B cell (primary cell): ENCODE data around the gene ATCAY. TPM values are rescaled to one million over a fixed set of nuclear protein-coding genes. Genes with fewer than 3 reads are reported as not detected.

Experiments
- ATAC-seq: fragments of 200-7000 bp; cut with Tn5 transposase; one replicate; pipeline ENCODE4 v1.10.0; 2021; ENCODE audit warnings: low read depth, mild to moderate bottlenecking, moderate number of reproducible peaks, moderate library complexity
- CTCF ChIA-PET: fragments of 350-600 bp; sonication (Branson Sonifier 250); formaldehyde crosslinking; loops from one replicate; lab custom pipeline; 2021; ENCODE audit warnings: antibody characterized with exemption, inconsistent platforms; lab: Charles Lee
- POLR2A ChIA-PET: fragments of 350-600 bp; sonication (Branson Sonifier 250); formaldehyde crosslinking; loops from one replicate; lab custom pipeline; 2021; ENCODE audit warnings: antibody characterized with exemption; lab: Charles Lee
- DNase-seq: peaks from one replicate; pipeline ENCODE4 v3.0.0; 2013
- H2AFZ ChIP-seq: 2 replicates; pipeline ENCODE4 v1.6.1; 2012; ENCODE audit warnings: mild to moderate bottlenecking, low read depth, low read length; ENCODE audit not compliant: insufficient read depth, poor library complexity, severe bottlenecking
- H3K27ac ChIP-seq, 2 donors: 1 replicate in 1 of 2; 2 replicates in 1 of 2; pipeline ENCODE4 v1.5.1; 2012 to 2013; ENCODE audit warnings: low read length in 2 of 2, mild to moderate bottlenecking in 2 of 2, moderate library complexity in 1 of 2
- H3K27me3 ChIP-seq, 4 experiments: fragments of 200-600 bp in 1 of 4; sonication (generic) in 1 of 4; replicated peaks in 1 of 4; 1 replicate in 2 of 4; 2 replicates in 2 of 4; pipeline versions ENCODE4 v1.6.1 to v1.7.0; 2013 to 2016; ENCODE audit warnings: low read length in 3 of 4, mild to moderate bottlenecking in 2 of 4, mixed read lengths in 1 of 4, moderate library complexity in 1 of 4; ENCODE audit not compliant: insufficient read depth in 4 of 4, control insufficient read depth in 3 of 4; ENCODE audit errors: control extremely low read depth in 1 of 4
- H3K36me3 ChIP-seq, 2 experiments: replicated peaks in 1 of 2; 1 replicate in 1 of 2; 2 replicates in 1 of 2; pipeline versions ENCODE4 v1.6.1 to v1.7.1; 2013; ENCODE audit warnings: low read length in 1 of 2; ENCODE audit not compliant: insufficient read depth in 2 of 2, control insufficient read depth in 1 of 2; ENCODE audit errors: control extremely low read depth in 1 of 2, extremely low read depth in 1 of 2
- H3K4me1 ChIP-seq, 2 donors: fragments of 200-600 bp in 1 of 2; sonication (generic) in 1 of 2; 1 replicate in 1 of 2; 2 replicates in 1 of 2; pipeline versions ENCODE4 v1.5.1 to v1.6.1; 2013 to 2017; ENCODE audit warnings: low read length in 2 of 2; ENCODE audit not compliant: control insufficient read depth in 2 of 2, insufficient read depth in 2 of 2
- H3K4me2 ChIP-seq: replicated peaks from 2 replicates; pipeline ENCODE3; 2012; ENCODE audit warnings: mild to moderate bottlenecking, low read depth, low read length; ENCODE audit not compliant: poor library complexity, severe bottlenecking
- H3K4me3 ChIP-seq, 5 experiments: fragments of 200-600 bp in 1 of 5; sonication (generic) in 1 of 5; 1 replicate in 3 of 5; 2 replicates in 2 of 5; pipeline versions ENCODE4 v1.5.1 to v1.7.0; 2011 to 2016; ENCODE audit warnings: low read length in 4 of 5, mild to moderate bottlenecking in 4 of 5, low read depth in 2 of 5, control low read depth in 1 of 5, moderate library complexity in 1 of 5; ENCODE audit not compliant: insufficient read depth in 1 of 5; ENCODE audit errors: control extremely low read depth in 1 of 5, extremely low read depth in 1 of 5
- H3K79me2 ChIP-seq: fragments of 200-600 bp; sonication (generic); one replicate; pipeline ENCODE4 v1.6.0; 2016; ENCODE audit warnings: low read length; ENCODE audit not compliant: control insufficient read depth, insufficient read depth
- H3K9ac ChIP-seq: fragments of 200-600 bp; sonication (generic); 2 replicates; pipeline ENCODE4 v1.6.1; 2017; ENCODE audit warnings: mild to moderate bottlenecking, low read length, moderate library complexity
- H3K9me3 ChIP-seq, 3 donors: one replicate each; pipeline versions ENCODE4 v1.6.1 to v1.7.1; 2013; ENCODE audit warnings: low read length in 2 of 3; ENCODE audit not compliant: control insufficient read depth in 2 of 3, insufficient read depth in 1 of 3; ENCODE audit errors: control extremely low read depth in 1 of 3
- H4K20me1 ChIP-seq: 2 replicates; pipeline ENCODE4 v1.6.0; 2012; ENCODE audit warnings: mild to moderate bottlenecking, low read length; ENCODE audit not compliant: insufficient read depth, control insufficient read depth, poor library complexity, severe bottlenecking
- H3K27ac Mint-ChIP-seq: one replicate; pipeline ENCODE4 v1.8.0; 2021; ENCODE audit warnings: mixed read lengths
- H3K27me3 Mint-ChIP-seq: one replicate; pipeline ENCODE4 v1.8.0; 2021; ENCODE audit warnings: mixed read lengths
- H3K4me1 Mint-ChIP-seq: one replicate; pipeline ENCODE4 v1.8.0; 2021; ENCODE audit warnings: mixed read lengths
- H3K4me3 Mint-ChIP-seq: one replicate; pipeline ENCODE4 v1.8.0; 2021; ENCODE audit warnings: mixed read lengths
- H3K9me3 Mint-ChIP-seq: one replicate; pipeline ENCODE4 v1.8.0; 2022; ENCODE audit warnings: mixed read lengths; ENCODE audit not compliant: insufficient read depth
- CTCF ChIP-seq: fragments of 200-600 bp; IDR thresholded peaks from one replicate; pipeline ENCODE4 v1.8.0; 2022; ENCODE audit warnings: antibody characterized with exemption, mild to moderate bottlenecking
- EZH2 ChIP-seq: IDR thresholded peaks from 2 replicates; pipeline ENCODE4 v1.6.1; 2012; ENCODE audit warnings: borderline replicate concordance, low read depth, mild to moderate bottlenecking, moderate library complexity, low read length; ENCODE audit not compliant: insufficient read depth, poor library complexity, severe bottlenecking
- WGBS: methylation state at CpG from one replicate; pipeline ENCODE4 v1.1.5; 2013; ENCODE audit warnings: missing lambda C conversion rate; ENCODE audit not compliant: insufficient coverage; 5-methylcytosine and 5-hydroxymethylcytosine counted together
- intact Hi-C: fragments of 100-400 bp; cut with micrococcal nuclease; formaldehyde crosslinking; loops from one replicate; pipeline ENCODE4 v1.10.0; 2022
- polyA plus RNA-seq: library from polyadenylated mRNA; depleted of rRNA; stranded (reverse); fragments of >200 nt; gene quantifications from 2 replicates; pipeline ENCODE4 v1.2.3, GENCODE V29; 2012
- total RNA-seq, 2 donors: library from RNA; stranded (reverse); fragments of 120-200 nt in 1 of 2; gene quantifications; 1 replicate in 1 of 2; 2 replicates in 1 of 2; pipeline versions ENCODE4 v1.2.3 to v1.2.4, GENCODE V29; 2013 to 2022

The ATCAY gene
- total and polyA plus RNA-seq, 2 donors (not counting 1 experiment from before 2014, with no cell fraction given) = not detected

GRCh38 chr19:3868770-3869456, 11.6 kb upstream of the ATCAY start, which contains the start of gene ZFR2:
TSS of gene ZFR2 (minus strand) at chr19:3869038. CDS start at chr19:3869017, 21 bp downstream.
- no peak for ATAC-seq
- no peak within 1 kb of the TSS for H3K9ac ChIP-seq
- Mint-ChIP-seq H3K4me3 (peak within 1 kb of the TSS; percentile 26), H3K9me3 (no peaks in the 10 kb centered on the region), H3K4me1 (peaks cover 5% of the 10 kb centered on the region), H3K27me3 (peaks cover 44% of the 10 kb centered on the region), H3K27ac (no peak within 1 kb of the TSS)
- no peaks in the 10 kb centered on the region for H4K20me1 ChIP-seq
- DNase-seq = peak; percentile 41
- TF ChIP-seq EZH2 = no peak
- TF ChIP-seq CTCF = no peak
- 20% methylated on average over 62 of the region's 62 CpGs for WGBS
- H3K79me2 ChIP-seq = no peaks in the 10 kb centered on the region
- POLR2A ChIA-PET = no interaction called here
- peaks cover 0 to 33% (median 22%) of the 10 kb centered on the region in 4 experiments for H3K27me3 ChIP-seq
- no peaks in the 10 kb centered on the region for H3K36me3 ChIP-seq
- intact Hi-C loops = no loop called here
- H3K4me3 ChIP-seq = no peak within 1 kb of the TSS
- peak within 1 kb of the TSS; percentile 57 for H3K4me2 ChIP-seq
- peak within 1 kb of the TSS; percentile 16 for H2AFZ ChIP-seq
- H3K27ac ChIP-seq = no peak within 1 kb of the TSS
- H3K9me3 ChIP-seq = peaks cover 0 to 13% (median 5%) of the 10 kb centered on the region in 3 donors
- peaks cover 0 to 14% of the 10 kb centered on the region in 2 donors for H3K4me1 ChIP-seq
- CTCF ChIA-PET = no interaction called here

GRCh38 chr19:3873151-3873550, 7.3 kb upstream of the ATCAY start:
- H2AFZ ChIP-seq = no peak overlapping the region
- H3K79me2 ChIP-seq = no peaks in the 10 kb centered on the region

More at GRCh38 chr19:3873151-3873550, 7.3 kb upstream of the ATCAY start:
- ATAC-seq (no peak), DNase-seq (no peak)
- peaks cover 0 to 31% (median 16%) of the 10 kb centered on the region in 4 experiments for H3K27me3 ChIP-seq
- H3K36me3 ChIP-seq = no peaks in the 10 kb centered on the region
- H3K4me2 ChIP-seq = no peak overlapping the region
- H3K9me3 ChIP-seq = peaks cover 0 to 13% (median 5%) of the 10 kb centered on the region in 3 donors
- 93% methylated on average over 4 of the region's 4 CpGs for WGBS
- TF ChIP-seq EZH2 (no peak), CTCF (no peak)
- peaks cover 32% of the 10 kb centered on the region for H3K27me3 Mint-ChIP-seq
- H3K27ac ChIP-seq = no peak overlapping the region
- CTCF ChIA-PET = no interaction called here
- H3K27ac Mint-ChIP-seq = no peak overlapping the region
- no peaks in the 10 kb centered on the region for H4K20me1 ChIP-seq
- H3K9ac ChIP-seq = no peak overlapping the region
- POLR2A ChIA-PET = no interaction called here
- H3K4me1 ChIP-seq = peaks cover 0 to 12% of the 10 kb centered on the region in 2 donors
- H3K4me3 ChIP-seq = no peak overlapping the region
- intact Hi-C loops = no loop called here
- H3K9me3 Mint-ChIP-seq = no peaks in the 10 kb centered on the region
- H3K4me1 Mint-ChIP-seq = peaks cover 5% of the 10 kb centered on the region
- no peak overlapping the region for H3K4me3 Mint-ChIP-seq
